Measurements from ENCODE around the gene NHLH2. TPM values are rescaled to one million over a fixed set of nuclear protein-coding genes. Genes with fewer than 3 reads are reported as not detected.

Gene NHLH2
- polyA plus RNA-seq, 4 donors: not detected

DNA sequence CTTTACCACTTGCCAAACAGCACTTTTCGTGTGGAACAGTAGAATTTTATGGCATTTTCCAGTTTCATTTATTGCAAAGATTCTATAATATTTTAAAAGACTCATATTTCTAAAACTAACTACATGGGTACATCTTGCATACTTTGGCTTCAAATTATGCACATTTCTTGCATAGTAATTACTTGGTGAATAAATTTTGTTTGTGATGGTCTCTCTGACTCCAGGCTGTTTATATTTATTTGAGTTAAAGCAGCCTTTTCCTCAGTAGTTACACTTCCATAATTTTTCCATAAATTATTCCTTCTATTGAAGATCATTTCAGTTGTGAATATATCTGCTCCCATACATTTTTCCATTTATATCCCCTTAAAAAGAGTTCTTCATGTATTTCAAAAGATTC, 6.9 kb upstream of the NHLH2 start:
- H3K27me3 ChIP-seq (ENCODE audit: control insufficient read depth in 3 of 3, insufficient read depth in 3 of 3, low read length in 3 of 3): peaks cover 0 to 14% (median 10%) of the 10 kb centered on the region in 3 donors
- WGBS, 3 donors: 22 to 45% (median 26%) methylated on average over 1 of the region's 1 CpG

DNA sequence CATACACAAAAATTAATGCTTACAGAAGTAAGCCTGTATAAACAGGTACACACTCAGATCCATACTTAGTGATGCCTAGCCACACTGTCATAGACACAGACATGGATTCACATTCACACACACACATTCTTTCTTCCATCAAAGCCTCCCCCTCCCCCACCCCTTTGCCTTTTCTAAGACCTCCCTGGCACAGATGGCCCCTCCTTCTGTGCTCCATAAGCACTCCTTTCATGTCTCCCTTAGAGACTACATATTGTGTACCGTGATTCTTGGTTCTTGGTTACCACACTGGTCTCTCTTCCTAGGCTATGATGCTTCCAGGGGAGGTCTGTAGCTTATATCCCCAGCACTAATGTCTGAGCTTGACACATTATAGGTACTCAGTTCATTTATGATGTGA, 2.0 kb upstream of the NHLH2 start:
- Histone ChIP-seq H3K27ac (ENCODE audit: low read depth in 1 of 3, low read length in 2 of 3) (no peak overlapping the region), H3K4me1 (ENCODE audit: control insufficient read depth in 3 of 3, insufficient read depth in 2 of 3, low read depth in 1 of 3, low read length in 2 of 3) (peaks cover 2 to 7% (median 5%) of the 10 kb centered on the region in 3 donors), H3K36me3 (ENCODE audit: control insufficient read depth in 3 of 3, insufficient read depth in 2 of 3, low read depth in 1 of 3, low read length in 3 of 3) (no peaks in the 10 kb centered on the region), H3K27me3 (ENCODE audit: control insufficient read depth in 3 of 3, insufficient read depth in 3 of 3, low read length in 3 of 3) (peaks cover 17 to 46% (median 24%) of the 10 kb centered on the region in 3 donors), H3K4me3 (ENCODE audit: low read depth in 1 of 3, low read length in 3 of 3) (no peak overlapping the region), H3K9me3 (ENCODE audit: control insufficient read depth in 2 of 2, insufficient read depth in 1 of 2, low read depth in 1 of 2, low read length in 1 of 2) (no peaks in the 10 kb centered on the region)
- DNase-seq: no peak
- 57 to 74% (median 66%) methylated on average over 1 of the region's 1 CpG for WGBS, 3 donors
- FAIRE-seq: no peak

More for the DNA sequence above, 6.9 kb upstream of the NHLH2 start:
- H3K36me3 ChIP-seq (ENCODE audit: control insufficient read depth in 3 of 3, insufficient read depth in 2 of 3, low read depth in 1 of 3, low read length in 3 of 3): no peaks in the 10 kb centered on the region
- DNase-seq: no peak
- FAIRE-seq: no peak
- H3K27ac ChIP-seq (ENCODE audit: low read depth in 1 of 3, low read length in 2 of 3): no peak overlapping the region
- no peak overlapping the region for H3K4me3 ChIP-seq (ENCODE audit: low read depth in 1 of 3, low read length in 3 of 3)
- H3K4me1 ChIP-seq (ENCODE audit: control insufficient read depth in 3 of 3, insufficient read depth in 2 of 3, low read depth in 1 of 3, low read length in 2 of 3): no peaks in the 10 kb centered on the region
- no peaks in the 10 kb centered on the region for H3K9me3 ChIP-seq (ENCODE audit: control insufficient read depth in 2 of 2, insufficient read depth in 1 of 2, low read depth in 1 of 2, low read length in 1 of 2)

DNA sequence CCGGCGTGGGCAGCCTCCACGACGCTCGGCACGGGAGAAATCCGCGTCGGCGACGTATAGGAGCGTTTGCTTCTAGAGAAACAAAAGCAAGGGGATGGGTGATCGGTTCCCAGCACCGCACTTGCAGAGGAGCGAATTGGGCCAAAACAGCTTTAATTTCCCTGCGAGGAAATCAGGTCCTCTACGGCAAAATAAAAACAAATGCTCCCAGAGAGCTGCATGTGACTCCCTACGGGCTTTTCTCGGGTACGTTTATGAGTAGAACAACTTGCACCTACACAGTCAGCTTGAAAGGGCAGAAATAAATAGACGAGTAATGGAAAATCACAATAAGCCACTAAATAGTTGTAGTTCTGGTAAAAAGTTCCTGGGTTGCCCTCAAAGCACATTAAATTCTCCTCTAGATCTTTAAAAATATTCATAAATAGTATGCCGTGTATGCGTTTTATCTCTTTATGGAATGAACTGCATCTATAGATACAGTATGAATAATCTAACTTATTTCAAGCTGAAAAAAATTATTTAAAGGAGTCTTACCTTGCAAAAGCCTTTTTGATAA, 1.2 kb downstream of the NHLH2 start:
- Histone ChIP-seq H3K4me1 (ENCODE audit: control insufficient read depth in 3 of 3, insufficient read depth in 2 of 3, low read depth in 1 of 3, low read length in 2 of 3) (peaks cover 2 to 9% (median 7%) of the 10 kb centered on the region in 3 donors), H3K27ac (ENCODE audit: low read depth in 1 of 3, low read length in 2 of 3) (no peak overlapping the region), H3K4me3 (ENCODE audit: low read depth in 1 of 3, low read length in 3 of 3) (no peak overlapping the region), H3K36me3 (ENCODE audit: control insufficient read depth in 3 of 3, insufficient read depth in 2 of 3, low read depth in 1 of 3, low read length in 3 of 3) (no peaks in the 10 kb centered on the region), H3K27me3 (ENCODE audit: control insufficient read depth in 3 of 3, insufficient read depth in 3 of 3, low read length in 3 of 3) (peaks cover 18 to 64% (median 32%) of the 10 kb centered on the region in 3 donors), H3K9me3 (ENCODE audit: control insufficient read depth in 2 of 2, insufficient read depth in 1 of 2, low read depth in 1 of 2, low read length in 1 of 2) (no peaks in the 10 kb centered on the region)
- no peak for FAIRE-seq
- 3 to 5% (median 3%) methylated on average over 23 of the region's 23 CpGs for WGBS, 3 donors
- peak in 1 of 2 donors; percentile 10 for DNase-seq

DNA sequence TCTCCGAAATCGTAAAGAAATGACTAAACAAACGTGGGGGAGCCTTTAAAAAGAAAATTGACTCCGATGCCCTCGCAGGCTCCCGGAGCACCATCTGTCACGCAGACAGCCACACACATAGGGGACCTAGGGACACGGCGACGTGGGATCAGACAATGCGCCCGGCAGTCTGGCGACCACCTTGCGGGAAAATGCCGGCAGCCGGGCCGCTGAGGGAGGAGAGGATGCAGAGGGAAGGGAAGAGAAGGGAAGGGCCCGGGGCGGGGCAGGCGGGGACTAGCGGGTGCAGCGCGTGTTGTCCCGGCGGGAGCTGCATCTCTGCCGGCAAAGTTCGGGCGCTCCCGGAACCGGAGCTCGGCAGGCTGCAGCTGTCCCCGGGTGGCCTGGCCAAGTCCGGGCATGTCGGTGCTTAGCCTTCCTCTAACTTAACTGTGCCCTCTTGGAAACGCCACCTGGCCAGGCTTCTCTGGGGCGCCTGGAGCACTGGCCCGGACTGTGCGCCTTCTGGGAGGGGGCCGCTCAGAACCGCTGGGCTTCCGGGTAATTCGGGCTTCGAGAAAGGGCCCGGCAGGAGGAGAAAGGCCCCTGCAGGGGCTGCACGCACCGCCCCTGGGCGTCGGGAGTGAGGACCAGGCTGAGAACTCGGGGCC, 1.8 kb downstream of the NHLH2 start:
- no peak for FAIRE-seq
- WGBS, 3 donors: 0 to 3% (median 1%) methylated on average over 48 to 49 of the region's 49 CpGs
- Histone ChIP-seq H3K4me3 (ENCODE audit: low read depth in 1 of 3, low read length in 3 of 3) (peak overlapping the region in 1 of 3 donors; percentile 8), H3K9me3 (ENCODE audit: control insufficient read depth in 2 of 2, insufficient read depth in 1 of 2, low read depth in 1 of 2, low read length in 1 of 2) (no peaks in the 10 kb centered on the region), H3K4me1 (ENCODE audit: control insufficient read depth in 3 of 3, insufficient read depth in 2 of 3, low read depth in 1 of 3, low read length in 2 of 3) (peaks cover 2 to 9% (median 7%) of the 10 kb centered on the region in 3 donors), H3K27me3 (ENCODE audit: control insufficient read depth in 3 of 3, insufficient read depth in 3 of 3, low read length in 3 of 3) (peaks cover 18 to 66% (median 33%) of the 10 kb centered on the region in 3 donors), H3K27ac (ENCODE audit: low read depth in 1 of 3, low read length in 2 of 3) (no peak overlapping the region), H3K36me3 (ENCODE audit: control insufficient read depth in 3 of 3, insufficient read depth in 2 of 3, low read depth in 1 of 3, low read length in 3 of 3) (no peaks in the 10 kb centered on the region)
- DNase-seq: peak in 1 of 2 donors; percentile 30

DNA sequence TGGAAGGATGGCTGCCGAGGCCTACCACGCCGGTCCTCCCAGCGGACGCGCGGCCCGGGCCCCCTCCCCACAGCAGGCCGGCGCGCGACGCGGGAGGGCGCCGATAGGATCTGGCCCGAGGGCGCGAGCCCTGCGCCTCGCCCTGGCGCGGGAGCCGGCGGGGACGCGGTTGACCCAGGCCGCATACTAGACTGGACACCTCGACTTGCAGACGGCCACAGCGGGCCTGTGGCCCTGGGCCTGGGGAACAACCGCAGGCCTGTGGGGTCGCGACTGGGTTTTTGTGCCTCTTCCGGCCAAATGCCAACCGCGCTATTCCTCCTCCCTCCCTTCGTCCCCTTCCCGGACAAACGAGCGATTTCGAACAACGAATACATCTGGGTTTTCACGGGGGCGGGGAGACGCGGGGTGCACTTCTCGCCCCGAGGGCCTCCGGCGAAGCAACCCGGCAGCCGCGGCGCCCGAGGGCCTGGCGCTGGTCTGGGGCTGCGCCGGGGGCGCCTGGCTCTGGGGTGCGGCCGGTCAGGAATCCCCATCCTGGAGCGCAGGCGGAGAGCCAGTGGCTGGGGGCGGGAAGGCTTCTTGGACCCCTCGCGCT, 2.4 kb downstream of the NHLH2 start:
- H3K36me3 ChIP-seq (ENCODE audit: control insufficient read depth in 3 of 3, insufficient read depth in 2 of 3, low read depth in 1 of 3, low read length in 3 of 3): no peaks in the 10 kb centered on the region
- no peak overlapping the region for H3K27ac ChIP-seq (ENCODE audit: low read depth in 1 of 3, low read length in 2 of 3)
- no peak for FAIRE-seq
- no peaks in the 10 kb centered on the region for H3K9me3 ChIP-seq (ENCODE audit: control insufficient read depth in 2 of 2, insufficient read depth in 1 of 2, low read depth in 1 of 2, low read length in 1 of 2)
- H3K4me3 ChIP-seq (ENCODE audit: low read depth in 1 of 3, low read length in 3 of 3): no peak overlapping the region
- peaks cover 2 to 9% (median 7%) of the 10 kb centered on the region in 3 donors for H3K4me1 ChIP-seq (ENCODE audit: control insufficient read depth in 3 of 3, insufficient read depth in 2 of 3, low read depth in 1 of 3, low read length in 2 of 3)
- DNase-seq: peak in 1 of 2 donors; percentile 28
- H3K27me3 ChIP-seq (ENCODE audit: control insufficient read depth in 3 of 3, insufficient read depth in 3 of 3, low read length in 3 of 3): peaks cover 18 to 70% (median 33%) of the 10 kb centered on the region in 3 donors
- WGBS, 3 donors: 2 to 6% (median 2%) methylated on average over 67 of the region's 67 CpGs

DNA sequence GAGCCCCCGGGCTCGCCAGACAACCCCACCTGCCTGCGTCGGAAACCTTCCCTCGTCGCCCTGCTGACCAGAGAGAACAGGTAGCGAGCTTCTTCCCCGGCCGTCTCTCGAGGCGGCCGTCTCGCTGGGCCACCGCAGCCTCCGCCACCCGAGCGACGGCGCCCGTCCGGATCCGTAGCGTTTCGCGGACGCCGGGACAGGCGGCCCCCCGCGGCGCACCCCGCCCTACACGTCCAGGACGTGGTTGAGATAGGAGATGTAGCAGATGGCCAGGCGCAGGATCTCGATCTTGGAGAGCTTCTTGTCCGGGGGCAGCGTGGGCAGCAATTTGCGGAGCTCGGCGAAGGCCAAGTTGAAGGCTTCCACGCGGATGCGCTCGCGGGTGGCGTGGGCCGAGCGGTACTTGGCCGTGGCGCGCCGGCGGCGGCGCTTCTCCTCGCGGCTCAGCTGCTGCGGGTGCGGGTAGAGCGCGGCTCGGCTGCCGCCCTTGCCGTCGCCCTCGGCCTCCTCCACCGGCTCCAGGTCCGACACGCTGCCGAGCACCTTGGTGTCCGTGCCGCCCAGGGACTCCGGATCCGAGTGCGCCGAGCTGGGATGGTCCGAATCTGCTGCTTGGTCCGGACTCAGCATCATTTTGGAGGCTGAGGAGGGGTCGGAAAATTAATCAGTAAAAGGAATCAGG, 3.0 kb downstream of the NHLH2 start:
- FAIRE-seq (no peak), DNase-seq (peak in 1 of 2 donors; percentile 34)
- Histone ChIP-seq H3K4me3 (ENCODE audit: low read depth in 1 of 3, low read length in 3 of 3) (no peak overlapping the region), H3K4me1 (ENCODE audit: control insufficient read depth in 3 of 3, insufficient read depth in 2 of 3, low read depth in 1 of 3, low read length in 2 of 3) (peaks cover 2 to 9% (median 7%) of the 10 kb centered on the region in 3 donors), H3K36me3 (ENCODE audit: control insufficient read depth in 3 of 3, insufficient read depth in 2 of 3, low read depth in 1 of 3, low read length in 3 of 3) (no peaks in the 10 kb centered on the region), H3K27ac (ENCODE audit: low read depth in 1 of 3, low read length in 2 of 3) (no peak overlapping the region), H3K9me3 (ENCODE audit: control insufficient read depth in 2 of 2, insufficient read depth in 1 of 2, low read depth in 1 of 2, low read length in 1 of 2) (no peaks in the 10 kb centered on the region), H3K27me3 (ENCODE audit: control insufficient read depth in 3 of 3, insufficient read depth in 3 of 3, low read length in 3 of 3) (peaks cover 18 to 72% (median 30%) of the 10 kb centered on the region in 3 donors)
- 2 to 5% (median 3%) methylated on average over 75 to 80 of the region's 80 CpGs for WGBS, 3 donors

GRCh38 chr1:115837341-115837739, 3.6 kb downstream of the NHLH2 start:
- no peak for FAIRE-seq
- no peak overlapping the region for H3K27ac ChIP-seq (ENCODE audit: low read depth in 1 of 3, low read length in 2 of 3)
- WGBS, 3 donors: 13 to 24% (median 18%) methylated on average over 4 of the region's 4 CpGs

DNA sequence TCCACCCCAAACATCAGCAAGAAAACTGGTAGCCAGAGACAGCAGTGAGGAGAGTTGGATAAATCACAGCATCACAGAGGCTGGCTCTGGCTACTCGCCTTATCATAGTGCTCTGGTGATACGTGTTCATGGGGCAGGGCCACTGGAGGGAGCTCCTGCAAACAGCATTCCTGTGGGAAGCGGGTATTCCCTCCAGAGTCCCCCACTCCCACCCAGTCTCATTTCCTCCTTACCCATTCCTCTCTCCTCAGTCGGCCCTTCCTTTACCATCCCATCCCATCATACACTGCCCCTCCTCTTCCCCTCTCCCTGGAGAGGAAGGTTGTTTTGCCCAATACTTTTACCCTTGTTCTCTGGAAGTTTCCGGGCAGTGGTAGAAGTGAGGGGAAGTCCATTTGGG, 7.1 kb downstream of the NHLH2 start:
- no peak overlapping the region for H3K4me3 ChIP-seq (ENCODE audit: low read depth in 1 of 3, low read length in 3 of 3)
- no peaks in the 10 kb centered on the region for H3K36me3 ChIP-seq (ENCODE audit: control insufficient read depth in 3 of 3, insufficient read depth in 2 of 3, low read depth in 1 of 3, low read length in 3 of 3)
- H3K4me1 ChIP-seq (ENCODE audit: control insufficient read depth in 3 of 3, insufficient read depth in 2 of 3, low read depth in 1 of 3, low read length in 2 of 3): peaks cover 0 to 4% (median 0%) of the 10 kb centered on the region in 3 donors
- WGBS, 3 donors: 61 to 72% (median 62%) methylated on average over 5 of the region's 5 CpGs
- H3K27ac ChIP-seq (ENCODE audit: low read depth in 1 of 3, low read length in 2 of 3): no peak overlapping the region
- FAIRE-seq (no peak), DNase-seq (no peak)
- H3K27me3 ChIP-seq (ENCODE audit: control insufficient read depth in 3 of 3, insufficient read depth in 3 of 3, low read length in 3 of 3): peaks cover 8 to 59% (median 22%) of the 10 kb centered on the region in 3 donors
- H3K9me3 ChIP-seq (ENCODE audit: control insufficient read depth in 2 of 2, insufficient read depth in 1 of 2, low read depth in 1 of 2, low read length in 1 of 2): no peaks in the 10 kb centered on the region

More at GRCh38 chr1:115837341-115837739, 3.6 kb downstream of the NHLH2 start:
- no peak overlapping the region for H3K4me3 ChIP-seq (ENCODE audit: low read depth in 1 of 3, low read length in 3 of 3)
- H3K9me3 ChIP-seq (ENCODE audit: control insufficient read depth in 2 of 2, insufficient read depth in 1 of 2, low read depth in 1 of 2, low read length in 1 of 2): no peaks in the 10 kb centered on the region
- no peaks in the 10 kb centered on the region for H3K36me3 ChIP-seq (ENCODE audit: control insufficient read depth in 3 of 3, insufficient read depth in 2 of 3, low read depth in 1 of 3, low read length in 3 of 3)
- DNase-seq: peak in 1 of 2 donors; percentile 6
- H3K4me1 ChIP-seq (ENCODE audit: control insufficient read depth in 3 of 3, insufficient read depth in 2 of 3, low read depth in 1 of 3, low read length in 2 of 3): peaks cover 2 to 9% (median 7%) of the 10 kb centered on the region in 3 donors
- H3K27me3 ChIP-seq (ENCODE audit: control insufficient read depth in 3 of 3, insufficient read depth in 3 of 3, low read length in 3 of 3): peaks cover 18 to 70% (median 27%) of the 10 kb centered on the region in 3 donors

All from small intestine (tissue), 7 donors.